Stimulated activated CD4-positive, alpha-beta T cell treated with anti-CD3 and anti-CD28 coated beads, Interleukin-4, amount 100 ng/mL, for 4 hours (primary cell): ENCODE data around the gene FAM227A.

ENCODE experiments used
- DNase-seq, 2 experiments: peaks; one replicate each; pipeline ENCODE4 v3.0.0-alpha.2; 2020

The FAM227A gene

DNA sequence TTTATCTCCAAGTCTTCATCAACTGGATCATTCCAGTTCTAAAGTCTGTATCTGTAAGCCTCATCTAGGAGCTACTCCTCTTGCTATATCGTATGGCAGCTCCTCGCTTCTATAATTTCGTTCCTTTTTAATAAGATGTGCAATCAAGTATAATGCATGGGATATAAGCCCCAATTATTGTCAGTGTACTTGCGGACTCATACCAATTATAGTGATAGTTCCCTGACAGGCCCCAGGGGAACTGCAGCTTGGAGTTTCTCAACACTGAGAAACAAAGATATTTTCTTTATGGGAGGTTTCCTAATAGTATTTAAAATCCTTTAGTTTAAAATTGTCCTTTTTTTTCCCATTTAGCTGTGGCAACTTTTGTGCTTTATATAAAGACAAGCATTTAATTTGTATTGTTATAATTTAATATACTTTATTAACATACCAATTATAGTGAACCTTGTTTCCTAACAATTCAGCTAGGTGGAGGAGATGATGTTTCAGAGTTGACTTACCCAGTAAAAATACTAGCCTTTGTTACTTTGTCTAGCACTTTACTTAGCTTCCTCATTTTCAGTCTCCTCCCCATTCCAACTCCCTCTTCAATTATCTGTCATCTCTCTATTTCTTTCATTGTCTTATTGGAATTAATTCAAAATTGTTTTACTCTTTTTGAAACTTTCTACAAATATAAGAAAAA is 124.8 kb downstream of the FAM227A start:
- no peak for DNase-seq
